Trophoblast cell (in vitro differentiated cells and primary cell): Measurements from ENCODE around the gene LACRT.

Experiments used
- DNase-seq, 2 donors: peaks; one replicate each; pipeline ENCODE4 v3.0.0-alpha.2; 2016
- H2AFZ ChIP-seq: 2 replicates; pipeline ENCODE4 v1.6.1; 2013; ENCODE audit warnings: low read length, moderate library complexity, mild to moderate bottlenecking; ENCODE audit not compliant: insufficient read depth, poor library complexity
- H2AK5ac ChIP-seq: 2 replicates; pipeline ENCODE4 v1.6.1; 2013; ENCODE audit warnings: mild to moderate bottlenecking, low read length
- H2BK120ac ChIP-seq: 2 replicates; pipeline ENCODE4 v1.6.1; 2013; ENCODE audit warnings: low read length, mild to moderate bottlenecking, moderate library complexity; ENCODE audit not compliant: insufficient read depth, poor library complexity
- H2BK12ac ChIP-seq: 2 replicates; pipeline ENCODE4 v1.6.1; 2013; ENCODE audit warnings: mild to moderate bottlenecking, low read length, moderate library complexity
- H2BK5ac ChIP-seq: 2 replicates; pipeline ENCODE4 v1.6.1; 2013; ENCODE audit warnings: low read length, low read depth, moderate library complexity, mild to moderate bottlenecking; ENCODE audit not compliant: poor library complexity
- H3K14ac ChIP-seq: 2 replicates; pipeline ENCODE4 v1.6.1; 2013; ENCODE audit warnings: mild to moderate bottlenecking, low read length
- H3K18ac ChIP-seq: 2 replicates; pipeline ENCODE4 v1.6.1; 2013; ENCODE audit warnings: mild to moderate bottlenecking, low read length
- H3K23ac ChIP-seq: 2 replicates; pipeline ENCODE4 v1.6.1; 2013; ENCODE audit warnings: low read length
- H3K27ac ChIP-seq: 2 replicates; pipeline ENCODE4 v1.5.1; 2013; ENCODE audit warnings: low read depth, mild to moderate bottlenecking, inconsistent platforms, low read length, moderate library complexity
- H3K27me3 ChIP-seq: 2 replicates; pipeline ENCODE4 v1.6.1; 2013; ENCODE audit warnings: inconsistent platforms, mild to moderate bottlenecking, low read length, moderate library complexity; ENCODE audit not compliant: insufficient read depth
- H3K36me3 ChIP-seq, 2 experiments: 1 replicate in 1 of 2; 2 replicates in 1 of 2; pipeline ENCODE4 v1.6.1; 2013; ENCODE audit warnings: low read length in 2 of 2, mild to moderate bottlenecking in 2 of 2, moderate library complexity in 1 of 2; ENCODE audit not compliant: insufficient read depth in 2 of 2, control insufficient read depth in 1 of 2
- H3K4ac ChIP-seq: 2 replicates; pipeline ENCODE4 v1.6.1; 2013; ENCODE audit warnings: low read depth, mild to moderate bottlenecking, low read length, moderate library complexity
- H3K4me1 ChIP-seq, 2 experiments: 1 replicate in 1 of 2; 2 replicates in 1 of 2; pipeline ENCODE4 v1.6.1; 2013; ENCODE audit warnings: low read length in 2 of 2, mild to moderate bottlenecking in 2 of 2, moderate library complexity in 1 of 2; ENCODE audit not compliant: insufficient read depth in 2 of 2, control insufficient read depth in 1 of 2
- H3K4me2 ChIP-seq: 2 replicates; pipeline ENCODE4 v1.6.1; 2013; ENCODE audit warnings: inconsistent platforms, mild to moderate bottlenecking, low read length, moderate library complexity
- H3K4me3 ChIP-seq: 2 replicates; pipeline ENCODE4 v1.5.1; 2013; ENCODE audit warnings: mild to moderate bottlenecking, low read depth, low read length, inconsistent platforms
- H3K79me1 ChIP-seq: one replicate; pipeline ENCODE4 v1.6.1; 2013; ENCODE audit warnings: low read length
- H3K79me2 ChIP-seq: 2 replicates; pipeline ENCODE4 v1.6.1; 2013; ENCODE audit warnings: low read length, mild to moderate bottlenecking; ENCODE audit not compliant: control insufficient read depth, insufficient read depth, poor library complexity
- H3K9ac ChIP-seq: 2 replicates; pipeline ENCODE4 v1.6.1; 2013; ENCODE audit warnings: mild to moderate bottlenecking, low read length
- H3K9me3 ChIP-seq: 2 replicates; pipeline ENCODE4 v1.6.1; 2013; ENCODE audit warnings: low read depth, mild to moderate bottlenecking, control low read depth, inconsistent platforms, low read length; ENCODE audit not compliant: insufficient read depth
- H4K12ac ChIP-seq: 2 replicates; pipeline ENCODE4 v1.6.1; 2013; ENCODE audit warnings: low read depth, mild to moderate bottlenecking, low read length, moderate library complexity
- H4K8ac ChIP-seq: 2 replicates; pipeline ENCODE4 v1.6.1; 2013; ENCODE audit warnings: low read depth, mild to moderate bottlenecking, low read length, moderate library complexity
- H4K91ac ChIP-seq: one replicate; pipeline ENCODE4 v1.6.1; 2013; ENCODE audit warnings: low read depth, mild to moderate bottlenecking, low read length, moderate library complexity
- WGBS: extraction: QIAGEN DNeasy Blood & Tissue Kit; methylation state at CpG from one replicate; pipeline ENCODE4 v1.1.7; 2013; ENCODE audit warnings: missing lambda C conversion rate; ENCODE audit not compliant: insufficient read length, insufficient coverage; ENCODE audit errors: extremely low coverage; 5-methylcytosine and 5-hydroxymethylcytosine counted together

Gene LACRT

DNA sequence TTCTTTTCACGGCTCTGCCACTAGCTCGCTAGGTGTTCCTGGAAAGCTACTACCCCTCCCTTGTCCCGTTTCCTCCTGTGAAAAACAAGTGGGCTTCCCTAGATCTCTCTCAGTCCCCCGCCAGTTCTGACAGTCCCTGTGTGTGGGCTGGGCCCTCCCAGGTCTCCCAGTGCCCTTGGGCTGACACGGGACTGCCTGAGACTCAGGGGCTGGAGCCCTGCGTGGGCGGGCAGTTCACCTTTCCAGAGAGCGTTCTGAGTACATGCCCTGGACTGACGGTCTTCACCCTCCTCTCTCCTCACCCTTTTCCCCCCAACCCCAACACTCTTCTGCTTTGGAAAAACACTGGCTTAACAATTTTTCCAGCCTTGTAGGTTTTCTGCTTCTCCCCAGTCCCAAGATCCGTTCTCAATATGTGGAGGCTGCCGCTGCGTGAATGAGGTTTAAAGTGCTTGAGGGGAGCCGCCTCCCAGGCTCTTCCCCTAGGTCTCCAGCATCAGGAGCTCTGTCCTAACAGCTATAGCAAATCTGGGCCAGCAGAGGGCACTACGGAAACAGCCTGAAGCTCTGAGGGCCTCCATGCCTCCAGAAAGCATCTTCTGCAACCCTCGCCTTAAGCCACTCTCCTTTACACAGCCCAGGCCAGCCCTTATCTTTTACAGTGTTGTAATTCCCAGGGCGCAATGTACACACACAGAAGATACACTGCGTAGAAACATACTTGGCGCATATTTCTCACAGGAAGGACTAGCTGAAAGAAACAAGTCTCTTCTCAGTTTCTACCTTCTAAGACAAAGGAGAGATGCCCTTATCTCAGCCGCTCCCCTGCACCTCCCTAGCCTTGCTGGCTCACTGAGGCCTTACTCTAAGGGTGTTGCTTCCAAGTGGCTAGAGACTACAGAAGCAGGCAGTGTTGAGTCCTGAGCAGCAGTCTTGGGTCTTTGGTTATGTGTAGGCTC is 23.9 kb upstream of the LACRT start:
- WGBS: no CpG with 5 or more reads among the region's 19 CpGs
- H3K4ac ChIP-seq: no peak overlapping the region
- H2AFZ ChIP-seq: no peak overlapping the region
- H3K4me3 ChIP-seq: no peak overlapping the region
- H2AK5ac ChIP-seq: no peak overlapping the region
- DNase-seq: peak; percentile 94 to 98
- H3K9me3 ChIP-seq: no peaks in the 10 kb centered on the region
- no peak overlapping the region for H3K9ac ChIP-seq
- no peak overlapping the region for H3K18ac ChIP-seq
- no peaks in the 10 kb centered on the region for H3K36me3 ChIP-seq
- H3K4me2 ChIP-seq: no peak overlapping the region
- no peak overlapping the region for H3K27ac ChIP-seq
- no peak overlapping the region for H2BK120ac ChIP-seq
- no peak overlapping the region for H4K91ac ChIP-seq
- no peak overlapping the region for H3K14ac ChIP-seq
- H3K23ac ChIP-seq: no peak overlapping the region
- H2BK5ac ChIP-seq: no peak overlapping the region
- H3K27me3 ChIP-seq: no peaks in the 10 kb centered on the region
- H3K79me1 ChIP-seq: no peaks in the 10 kb centered on the region
- no peak overlapping the region for H4K8ac ChIP-seq
- H3K79me2 ChIP-seq: no peaks in the 10 kb centered on the region
- no peak overlapping the region for H4K12ac ChIP-seq
- H2BK12ac ChIP-seq: no peak overlapping the region
- no peaks in the 10 kb centered on the region for H3K4me1 ChIP-seq

DNA sequence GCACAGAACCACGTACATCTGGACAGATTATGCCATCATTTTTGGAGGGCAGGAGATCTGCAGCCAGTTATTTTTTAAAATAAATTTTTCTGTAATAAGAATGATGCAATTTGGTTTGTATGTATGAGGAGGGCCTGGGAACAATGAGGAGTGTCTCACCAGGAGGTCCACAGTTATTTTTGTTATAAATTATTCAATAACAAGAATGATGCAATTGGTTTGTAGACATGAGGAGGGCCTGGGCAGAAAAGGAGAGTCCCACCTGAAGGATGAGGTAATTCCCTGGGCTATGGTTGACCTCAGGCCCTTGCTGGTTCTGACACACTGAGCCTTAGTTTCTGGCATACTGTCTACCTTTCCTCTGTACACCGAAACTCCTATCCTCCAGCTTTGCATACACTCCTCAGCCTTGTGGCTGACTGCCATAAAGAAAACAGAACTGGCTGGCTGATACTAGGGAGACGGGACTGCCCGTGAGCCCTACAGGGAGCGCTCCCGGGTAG is 22.5 kb upstream of the LACRT start:
- H3K4me2 ChIP-seq: no peak overlapping the region
- no peak overlapping the region for H3K9ac ChIP-seq
- no peak overlapping the region for H2BK12ac ChIP-seq
- no peaks in the 10 kb centered on the region for H3K79me1 ChIP-seq
- no peak overlapping the region for H3K27ac ChIP-seq
- no peak overlapping the region for H3K4ac ChIP-seq
- no peak overlapping the region for H4K8ac ChIP-seq
- H4K12ac ChIP-seq: no peak overlapping the region
- H3K27me3 ChIP-seq: no peaks in the 10 kb centered on the region
- peaks cover 1% of the 10 kb centered on the region for H3K9me3 ChIP-seq
- no peak overlapping the region for H3K4me3 ChIP-seq
- no peak overlapping the region for H2AK5ac ChIP-seq
- DNase-seq: no peak
- no peak overlapping the region for H3K23ac ChIP-seq
- H3K4me1 ChIP-seq: no peaks in the 10 kb centered on the region
- H2BK5ac ChIP-seq: no peak overlapping the region
- WGBS: no CpG with 5 or more reads among the region's 6 CpGs
- H2BK120ac ChIP-seq: no peak overlapping the region
- no peak overlapping the region for H2AFZ ChIP-seq
- H3K18ac ChIP-seq: no peak overlapping the region
- H3K79me2 ChIP-seq: no peaks in the 10 kb centered on the region
- no peak overlapping the region for H3K14ac ChIP-seq
- no peak overlapping the region for H4K91ac ChIP-seq
- H3K36me3 ChIP-seq: no peaks in the 10 kb centered on the region

DNA sequence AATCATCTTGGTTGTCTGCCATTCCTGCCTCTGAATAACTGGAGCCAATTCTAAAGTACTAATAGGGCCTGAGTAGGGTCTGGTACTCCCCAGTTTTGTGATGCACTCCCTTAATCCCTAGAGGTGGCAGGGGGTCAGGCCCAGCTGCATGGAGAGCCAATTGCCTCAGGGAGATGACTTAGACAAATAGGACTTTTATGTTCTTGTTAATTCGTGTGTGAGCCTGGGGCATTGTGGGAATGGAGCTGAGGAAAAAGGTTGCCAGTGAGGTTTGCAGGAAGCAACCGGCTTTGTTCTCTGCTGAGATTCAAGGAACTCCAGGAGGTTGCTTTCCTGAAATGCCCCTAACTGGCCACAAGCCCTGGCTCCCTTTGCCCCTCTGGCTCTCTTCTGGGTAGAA is 20.2 kb upstream of the LACRT start:
- no peaks in the 10 kb centered on the region for H3K36me3 ChIP-seq
- H2BK120ac ChIP-seq: no peak overlapping the region
- no peak overlapping the region for H3K4me3 ChIP-seq
- H2BK5ac ChIP-seq: no peak overlapping the region
- no peak overlapping the region for H4K8ac ChIP-seq
- no peak overlapping the region for H2BK12ac ChIP-seq
- H3K79me1 ChIP-seq: no peaks in the 10 kb centered on the region
- H2AFZ ChIP-seq: no peak overlapping the region
- no peak overlapping the region for H4K91ac ChIP-seq
- H3K23ac ChIP-seq: no peak overlapping the region
- H3K9ac ChIP-seq: no peak overlapping the region
- no peak overlapping the region for H3K4ac ChIP-seq
- no peak overlapping the region for H3K14ac ChIP-seq
- H3K27ac ChIP-seq: no peak overlapping the region
- WGBS: no CpG with 5 or more reads among the region's 2 CpGs
- H3K18ac ChIP-seq: no peak overlapping the region
- H2AK5ac ChIP-seq: no peak overlapping the region
- no peak overlapping the region for H3K4me2 ChIP-seq
- H3K27me3 ChIP-seq: no peaks in the 10 kb centered on the region
- DNase-seq: no peak
- peaks cover 3% of the 10 kb centered on the region for H3K9me3 ChIP-seq
- H3K4me1 ChIP-seq: peaks cover 0 to 2% of the 10 kb centered on the region in 2 experiments
- no peaks in the 10 kb centered on the region for H3K79me2 ChIP-seq
- no peak overlapping the region for H4K12ac ChIP-seq

DNA sequence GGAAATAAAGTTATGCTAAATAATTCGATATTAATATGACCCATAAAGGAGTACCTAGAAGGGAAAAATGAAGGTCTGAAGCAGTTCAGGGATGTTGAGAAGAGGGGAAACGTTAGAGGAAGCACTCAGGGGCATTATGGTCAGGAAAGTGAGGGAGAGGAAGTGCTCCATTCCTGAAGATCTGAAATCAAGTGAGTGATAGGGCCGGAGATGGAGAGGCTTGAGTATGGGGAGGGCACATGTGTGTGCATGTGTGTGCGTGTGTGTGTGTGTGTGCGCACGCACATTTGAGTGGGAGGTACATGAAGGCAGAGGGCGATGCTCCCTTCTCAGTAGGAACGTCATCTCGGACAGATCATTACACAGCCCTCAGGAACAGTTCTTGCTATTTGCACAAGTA is 18.3 kb upstream of the LACRT start:
- Histone ChIP-seq H3K23ac (no peak overlapping the region), H4K91ac (no peak overlapping the region), H3K4me1 (peaks cover 0 to 2% of the 10 kb centered on the region in 2 experiments), H3K27me3 (no peaks in the 10 kb centered on the region), H3K4ac (no peak overlapping the region), H3K79me2 (no peaks in the 10 kb centered on the region), H3K79me1 (no peaks in the 10 kb centered on the region), H2AFZ (no peak overlapping the region), H3K9ac (no peak overlapping the region), H4K12ac (no peak overlapping the region), H3K9me3 (peaks cover 3% of the 10 kb centered on the region), H4K8ac (no peak overlapping the region), H2BK12ac (no peak overlapping the region), H3K36me3 (no peaks in the 10 kb centered on the region), H3K14ac (no peak overlapping the region), H3K27ac (no peak overlapping the region), H3K18ac (no peak overlapping the region), H3K4me2 (no peak overlapping the region), H2AK5ac (no peak overlapping the region), H2BK120ac (no peak overlapping the region), H2BK5ac (no peak overlapping the region), H3K4me3 (peak overlapping the region; percentile 8)
- no CpG with 5 or more reads among the region's 9 CpGs for WGBS
- no peak for DNase-seq
